Kidney epithelial cell (primary cell): ENCODE measurements around the gene SUPT3H. TPM values are rescaled to one million over a fixed set of nuclear protein-coding genes. Genes with fewer than 3 reads are reported as not detected.

Experiments used
- DNase-seq: peaks from one replicate; pipeline ENCODE4 v3.0.0-alpha.2; 2010; ENCODE audit warnings: low read depth
- H3K27me3 ChIP-seq: 2 replicates; pipeline ENCODE4 v1.6.0; 2011; ENCODE audit warnings: low read length; ENCODE audit not compliant: control insufficient read depth, insufficient read depth
- H3K36me3 ChIP-seq: 2 replicates; pipeline ENCODE4 v1.5.1; 2011; ENCODE audit warnings: low read length; ENCODE audit not compliant: control insufficient read depth, insufficient read depth
- H3K4me3 ChIP-seq: 2 replicates; pipeline ENCODE4 v1.5.1; 2011; ENCODE audit warnings: low read depth, mild to moderate bottlenecking, control low read depth, low read length
- CTCF ChIP-seq: IDR thresholded peaks from 2 replicates; pipeline ENCODE4 v1.5.1; 2011; ENCODE audit warnings: mild to moderate bottlenecking, moderate library complexity, low read length, control low read depth, inconsistent platforms; ENCODE audit not compliant: insufficient read depth, poor library complexity, severe bottlenecking
- total RNA-seq: library from RNA; depleted of rRNA; stranded (reverse); fragments of >200 nt; gene quantifications from 2 replicates; pipeline ENCODE4 v1.2.3, GENCODE V29; 2015

SUPT3H gene
- total RNA-seq, 1 donor from 2014 or later: 18.3 TPM

- no peaks in the 10 kb centered on the region for H3K36me3 ChIP-seq
- no peaks in the 10 kb centered on the region for H3K27me3 ChIP-seq
- no peak for DNase-seq
- H3K4me3 ChIP-seq: no peak overlapping the region
- no peak for TF ChIP-seq CTCF
Measured at GRCh38 chr6:45265246-45265645, 112.5 kb downstream of the SUPT3H start.

GRCh38 chr6:45260696-45261095 lies 117.0 kb downstream of the SUPT3H start:
- H3K36me3 ChIP-seq: no peaks in the 10 kb centered on the region
- no peak for TF ChIP-seq CTCF
- DNase-seq: no peak
- no peak overlapping the region for H3K4me3 ChIP-seq
- no peaks in the 10 kb centered on the region for H3K27me3 ChIP-seq

GRCh38 chr6:45256697-45257695 lies 120.7 kb downstream of the SUPT3H start:
- no peak for TF ChIP-seq CTCF
- DNase-seq: no peak
- no peaks in the 10 kb centered on the region for H3K36me3 ChIP-seq
- no peaks in the 10 kb centered on the region for H3K27me3 ChIP-seq
- no peak overlapping the region for H3K4me3 ChIP-seq

- no peak for TF ChIP-seq CTCF
- H3K36me3 ChIP-seq: no peaks in the 10 kb centered on the region
- no peak overlapping the region for H3K4me3 ChIP-seq
- DNase-seq: no peak
- H3K27me3 ChIP-seq: no peaks in the 10 kb centered on the region
Measured at GRCh38 chr6:45255434-45255833, 122.3 kb downstream of the SUPT3H start.

GRCh38 chr6:45254253-45254652 lies 123.5 kb downstream of the SUPT3H start:
- no peak for DNase-seq
- Histone ChIP-seq H3K27me3 (no peaks in the 10 kb centered on the region), H3K4me3 (no peak overlapping the region), H3K36me3 (no peaks in the 10 kb centered on the region)
- TF ChIP-seq CTCF: no peak
